Tibial nerve (tissue), 4 donors: ENCODE measurements around the gene ZMPSTE24. TPM values are rescaled to one million over a fixed set of nuclear protein-coding genes. Genes with fewer than 3 reads are reported as not detected.

Source experiments
- DNase-seq, 2 donors: peaks; one replicate each; pipeline ENCODE4 v3.0.0-alpha.2; 2019; ENCODE audit warnings: low spot score in 2 of 2
- H3K27ac ChIP-seq, 4 donors: fragments of 200-600 bp; sonication (generic) in 3 of 4; one replicate each; pipeline ENCODE4 v1.5.1; 2017 to 2019; ENCODE audit warnings: mild to moderate bottlenecking in 1 of 4
- H3K27me3 ChIP-seq, 2 donors: fragments of 200-600 bp; sonication (generic) in 1 of 2; one replicate each; pipeline versions ENCODE4 v1.5.1 to v1.6.0; 2017 to 2019
- H3K36me3 ChIP-seq, 3 donors: fragments of 200-600 bp; sonication (generic); one replicate each; pipeline ENCODE4 v1.5.1; 2018 to 2019
- H3K4me1 ChIP-seq, 4 donors: fragments of 200-600 bp; sonication (generic) in 3 of 4; one replicate each; pipeline ENCODE4 v1.5.1; 2017 to 2019
- H3K4me3 ChIP-seq, 4 donors: fragments of 200-600 bp; sonication (generic) in 3 of 4; one replicate each; pipeline ENCODE4 v1.5.1; 2017 to 2019; ENCODE audit warnings: mild to moderate bottlenecking in 1 of 4, moderate library complexity in 1 of 4
- H3K9me3 ChIP-seq, 4 donors: fragments of 200-600 bp; sonication (generic) in 3 of 4; one replicate each; pipeline ENCODE4 v1.5.1; 2017 to 2019
- EP300 ChIP-seq, 2 donors: sonication (generic); formaldehyde crosslinking; IDR thresholded peaks; one replicate each; pipeline ENCODE4 v1.6.1; 2017; ENCODE audit warnings: antibody characterized with exemption in 2 of 2, mild to moderate bottlenecking in 1 of 2
- POLR2A ChIP-seq, 2 donors: fragments of 450-650 bp; IDR thresholded peaks; one replicate each; pipeline ENCODE4 v1.6.1; 2017; ENCODE audit warnings: antibody characterized with exemption in 2 of 2, mild to moderate bottlenecking in 2 of 2, moderate library complexity in 2 of 2
- WGBS, 2 donors: methylation state at CpG; one replicate each; pipeline ENCODE4 v1.1.5; 2018; 5-methylcytosine and 5-hydroxymethylcytosine counted together
- total RNA-seq, 4 donors: library from RNA; depleted of rRNA; stranded (reverse); fragments of >200 nt; gene quantifications; one replicate each; pipeline ENCODE4 v1.1.0, GENCODE V29; 2016
- TF ChIP-seq, protein P1 (sequence below), 5 experiments: fragments of 200-600 bp in 3 of 5; fragments of 450-650 bp in 2 of 5; sonication (generic) in 3 of 5; IDR thresholded peaks; one replicate each; pipeline ENCODE4 v1.5.1; 2016 to 2019; ENCODE audit warnings: antibody characterized with exemption in 5 of 5, mild to moderate bottlenecking in 3 of 5, moderate library complexity in 2 of 5

Gene ZMPSTE24
- total RNA-seq, 4 donors from 2014 or later, result 27.0 to 51.1 (median 32.1) TPM

GRCh38 chr1:40301541-40302299 lies 43.7 kb downstream of the ZMPSTE24 start:
- Histone ChIP-seq H3K36me3 (peaks cover 0 to 5% (median 0%) of the 10 kb centered on the region in 3 donors), H3K9me3 (no peaks in the 10 kb centered on the region), H3K27ac (no peak overlapping the region), H3K4me3 (no peak overlapping the region), H3K27me3 (no peaks in the 10 kb centered on the region), H3K4me1 (no peaks in the 10 kb centered on the region)
- DNase-seq, result no peak
- WGBS, 2 donors, result 87 to 90% methylated on average over 12 of the region's 12 CpGs
- TF ChIP-seq, protein P1, sequence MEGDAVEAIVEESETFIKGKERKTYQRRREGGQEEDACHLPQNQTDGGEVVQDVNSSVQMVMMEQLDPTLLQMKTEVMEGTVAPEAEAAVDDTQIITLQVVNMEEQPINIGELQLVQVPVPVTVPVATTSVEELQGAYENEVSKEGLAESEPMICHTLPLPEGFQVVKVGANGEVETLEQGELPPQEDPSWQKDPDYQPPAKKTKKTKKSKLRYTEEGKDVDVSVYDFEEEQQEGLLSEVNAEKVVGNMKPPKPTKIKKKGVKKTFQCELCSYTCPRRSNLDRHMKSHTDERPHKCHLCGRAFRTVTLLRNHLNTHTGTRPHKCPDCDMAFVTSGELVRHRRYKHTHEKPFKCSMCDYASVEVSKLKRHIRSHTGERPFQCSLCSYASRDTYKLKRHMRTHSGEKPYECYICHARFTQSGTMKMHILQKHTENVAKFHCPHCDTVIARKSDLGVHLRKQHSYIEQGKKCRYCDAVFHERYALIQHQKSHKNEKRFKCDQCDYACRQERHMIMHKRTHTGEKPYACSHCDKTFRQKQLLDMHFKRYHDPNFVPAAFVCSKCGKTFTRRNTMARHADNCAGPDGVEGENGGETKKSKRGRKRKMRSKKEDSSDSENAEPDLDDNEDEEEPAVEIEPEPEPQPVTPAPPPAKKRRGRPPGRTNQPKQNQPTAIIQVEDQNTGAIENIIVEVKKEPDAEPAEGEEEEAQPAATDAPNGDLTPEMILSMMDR (IDR thresholded peaks at IDR 0.05), result no peak
- TF ChIP-seq EP300 (IDR thresholded peaks at IDR 0.05), result no peak
- TF ChIP-seq POLR2A (IDR thresholded peaks at IDR 0.05), result no peak

- 77 to 90% methylated on average over 6 to 13 of the region's 13 CpGs for WGBS, 2 donors
- no peaks in the 10 kb centered on the region for H3K4me1 ChIP-seq
- DNase-seq, result no peak
These were observed 44.4 kb downstream of the ZMPSTE24 start for GRCh38 chr1:40302475-40302874.

GRCh38 chr1:40303051-40303771 lies 45.2 kb downstream of the ZMPSTE24 start:
- Histone ChIP-seq H3K27me3 (no peaks in the 10 kb centered on the region), H3K4me3 (no peak overlapping the region), H3K27ac (no peak overlapping the region), H3K9me3 (no peaks in the 10 kb centered on the region), H3K36me3 (peaks cover 0 to 5% (median 0%) of the 10 kb centered on the region in 3 donors), H3K4me1 (no peaks in the 10 kb centered on the region)
- WGBS, 2 donors, result 70 to 84% methylated on average over 27 to 28 of the region's 38 CpGs
- TF ChIP-seq, protein P1 (IDR thresholded peaks at IDR 0.05), result no peak
- TF ChIP-seq EP300 (IDR thresholded peaks at IDR 0.05) (no peak), POLR2A (IDR thresholded peaks at IDR 0.05) (no peak)
- no peak for DNase-seq

More at GRCh38 chr1:40302475-40302874, 44.4 kb downstream of the ZMPSTE24 start:
- Histone ChIP-seq H3K27me3 (no peaks in the 10 kb centered on the region), H3K36me3 (peaks cover 0 to 5% (median 0%) of the 10 kb centered on the region in 3 donors), H3K9me3 (no peaks in the 10 kb centered on the region), H3K27ac (no peak overlapping the region), H3K4me3 (no peak overlapping the region)
- no peak for TF ChIP-seq EP300 (IDR thresholded peaks at IDR 0.05)
- TF ChIP-seq, protein P1 (IDR thresholded peaks at IDR 0.05), result no peak
- no peak for TF ChIP-seq POLR2A (IDR thresholded peaks at IDR 0.05)

DNA sequence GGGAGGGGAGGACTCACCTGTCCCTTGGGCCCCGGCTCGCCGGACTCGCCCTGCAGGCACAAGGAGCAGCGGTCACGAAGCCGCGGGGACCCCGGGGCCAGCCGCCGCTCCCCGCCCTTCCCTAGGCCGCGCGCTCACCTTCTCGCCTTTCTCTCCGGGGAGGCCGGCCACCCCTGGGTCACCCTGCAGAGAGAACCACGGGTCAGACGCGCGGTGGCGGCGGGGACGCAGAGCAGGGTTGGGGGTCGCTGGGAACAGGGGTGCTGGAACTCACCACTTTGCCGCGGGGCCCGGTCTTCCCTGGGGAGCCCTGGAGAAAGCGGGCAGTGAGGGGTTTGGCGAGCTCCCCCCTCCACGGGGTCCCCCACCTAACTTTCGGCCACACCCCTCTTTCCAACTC lies 45.8 kb downstream of the ZMPSTE24 start:
- Histone ChIP-seq H3K27me3 (no peaks in the 10 kb centered on the region), H3K36me3 (peaks cover 0 to 5% (median 0%) of the 10 kb centered on the region in 3 donors), H3K27ac (no peak overlapping the region), H3K4me1 (no peaks in the 10 kb centered on the region), H3K4me3 (no peak overlapping the region), H3K9me3 (no peaks in the 10 kb centered on the region)
- no peak for DNase-seq
- WGBS, 2 donors, result 47 to 49% methylated on average over 30 to 33 of the region's 33 CpGs
- TF ChIP-seq, protein P1 (IDR thresholded peaks at IDR 0.05), result no peak
- no peak for TF ChIP-seq POLR2A (IDR thresholded peaks at IDR 0.05)
- TF ChIP-seq EP300 (IDR thresholded peaks at IDR 0.05), result no peak

DNA sequence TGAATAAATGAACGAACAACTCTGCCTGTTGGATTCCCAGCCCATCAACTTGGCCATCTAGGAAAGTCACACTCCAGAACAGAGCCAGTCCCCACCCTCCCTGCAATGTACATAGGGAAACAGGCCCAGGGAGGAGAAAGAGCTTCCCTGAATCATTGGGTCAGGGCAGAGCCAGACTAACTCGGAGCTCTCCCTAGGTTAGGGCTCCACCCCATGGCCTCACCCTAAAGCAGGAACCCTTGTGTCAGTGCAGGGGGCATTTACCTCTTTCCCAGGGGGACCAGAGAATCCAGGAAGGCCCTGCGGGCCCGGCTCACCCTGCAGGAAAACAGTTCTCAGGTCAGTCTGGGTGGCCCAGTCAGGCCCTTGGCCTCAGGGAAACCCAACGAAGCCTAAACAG lies 47.4 kb downstream of the ZMPSTE24 start:
- Histone ChIP-seq H3K27me3 (no peaks in the 10 kb centered on the region), H3K27ac (no peak overlapping the region), H3K4me3 (no peak overlapping the region), H3K36me3 (peaks cover 0 to 5% (median 0%) of the 10 kb centered on the region in 3 donors), H3K9me3 (no peaks in the 10 kb centered on the region), H3K4me1 (no peaks in the 10 kb centered on the region)
- DNase-seq, result no peak
- WGBS, 2 donors, result 79 to 82% methylated on average over 5 of the region's 5 CpGs
- TF ChIP-seq EP300 (IDR thresholded peaks at IDR 0.05), result no peak
- TF ChIP-seq, protein P1 (IDR thresholded peaks at IDR 0.05), result no peak
- no peak for TF ChIP-seq POLR2A (IDR thresholded peaks at IDR 0.05)
